T-helper 1 cell treated with Interleukin-12 subunit alpha and Interleukin-12 subunit beta and Interleukin-4 antibody, amounts not matched to agents 30 μg/mL and 1 μg/mL, for 36 hours (primary cell): Measurements from ENCODE around the gene TMEM200B.
"Not testable (repeated sequence)": the region's sequence is repeated elsewhere in the genome, so short reads cannot be mapped to it uniquely, and the experiment has no call there.

ENCODE experiments used
- H3K27ac Mint-ChIP-seq: one replicate; pipeline ENCODE4 v1.8.0; 2021; ENCODE audit warnings: mild to moderate bottlenecking, mixed read lengths
- H3K27me3 Mint-ChIP-seq: one replicate; pipeline ENCODE4 v1.8.0; 2021; ENCODE audit warnings: low read depth, mixed read lengths
- H3K36me3 Mint-ChIP-seq: one replicate; pipeline ENCODE4 v1.8.0; 2021; ENCODE audit warnings: low read depth, mixed read lengths
- H3K4me1 Mint-ChIP-seq: one replicate; pipeline ENCODE4 v1.8.0; 2021; ENCODE audit warnings: low read depth, mixed read lengths
- H3K4me3 Mint-ChIP-seq: one replicate; pipeline ENCODE4 v1.8.0; 2021; ENCODE audit warnings: mild to moderate bottlenecking, moderate library complexity, mixed read lengths
- H3K9me3 Mint-ChIP-seq: one replicate; pipeline ENCODE4 v1.8.0; 2021; ENCODE audit warnings: mixed read lengths

Gene TMEM200B

DNA sequence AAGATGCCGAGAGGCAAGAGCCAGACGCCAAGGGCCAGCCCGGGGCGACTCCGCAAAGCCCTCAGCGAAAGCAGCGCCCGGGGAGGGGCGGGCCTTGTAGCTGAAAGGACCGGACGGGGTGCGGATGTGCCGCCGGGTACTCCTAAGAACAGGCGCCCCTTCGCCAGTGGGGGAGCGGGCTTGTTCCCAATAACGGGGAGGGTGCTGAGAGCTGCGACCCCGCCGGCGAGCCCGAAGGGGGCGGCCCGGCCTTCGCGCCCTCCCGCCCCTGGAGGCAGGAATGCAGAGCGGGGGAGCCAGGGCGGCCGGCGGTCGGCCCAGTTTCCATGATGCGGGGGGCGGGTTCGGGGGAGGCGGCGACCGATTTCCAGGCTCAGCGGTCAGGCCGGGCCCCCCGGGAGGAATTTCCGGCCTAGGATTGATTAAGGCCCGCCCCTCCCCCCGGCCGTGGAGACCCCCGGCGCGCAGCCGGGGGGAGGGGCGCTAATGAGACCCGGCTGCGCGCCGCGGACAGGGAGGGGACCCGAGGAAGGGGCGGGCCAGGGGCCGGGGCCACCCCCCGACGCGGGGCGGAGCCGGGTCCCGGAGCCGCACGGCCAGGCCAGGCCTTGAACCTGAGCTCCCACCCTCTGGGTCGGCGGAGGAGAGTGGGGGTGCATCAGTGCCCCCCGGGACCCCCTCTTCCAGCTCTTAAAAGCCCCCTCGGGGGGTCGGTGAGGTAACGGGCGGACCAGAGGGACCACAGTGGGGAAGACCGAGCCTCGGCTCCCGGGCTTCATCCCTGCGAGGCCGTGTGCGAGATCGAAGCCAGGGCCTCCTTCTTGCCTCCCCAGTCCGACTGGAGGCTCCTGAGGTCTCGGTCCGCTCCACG, 898 bp upstream of the TMEM200B start:
- Mint-ChIP-seq H3K27ac (no peak overlapping the region), H3K9me3 (no peaks in the 10 kb centered on the region), H3K4me1 (peaks cover 6% of the 10 kb centered on the region), H3K27me3 (peaks cover 37% of the 10 kb centered on the region), H3K4me3 (peak overlapping the region; percentile 77), H3K36me3 (peaks cover 9% of the 10 kb centered on the region)

GRCh38 chr1:29123053-29123886, 433 bp downstream of the TMEM200B start:
- peaks cover 35% of the 10 kb centered on the region for H3K27me3 Mint-ChIP-seq
- peaks cover 17% of the 10 kb centered on the region for H3K36me3 Mint-ChIP-seq
- peaks cover 6% of the 10 kb centered on the region for H3K4me1 Mint-ChIP-seq
- no peaks in the 10 kb centered on the region for H3K9me3 Mint-ChIP-seq
- H3K4me3 Mint-ChIP-seq, result peak overlapping the region; percentile 57
- no peak overlapping the region for H3K27ac Mint-ChIP-seq

GRCh38 chr1:29122682-29123052, 1.0 kb downstream of the TMEM200B start:
- Mint-ChIP-seq H3K36me3 (peaks cover 17% of the 10 kb centered on the region), H3K4me3 (peak overlapping the region; percentile 14), H3K4me1 (peaks cover 6% of the 10 kb centered on the region), H3K9me3 (no peaks in the 10 kb centered on the region), H3K27ac (no peak overlapping the region), H3K27me3 (peaks cover 32% of the 10 kb centered on the region)

DNA sequence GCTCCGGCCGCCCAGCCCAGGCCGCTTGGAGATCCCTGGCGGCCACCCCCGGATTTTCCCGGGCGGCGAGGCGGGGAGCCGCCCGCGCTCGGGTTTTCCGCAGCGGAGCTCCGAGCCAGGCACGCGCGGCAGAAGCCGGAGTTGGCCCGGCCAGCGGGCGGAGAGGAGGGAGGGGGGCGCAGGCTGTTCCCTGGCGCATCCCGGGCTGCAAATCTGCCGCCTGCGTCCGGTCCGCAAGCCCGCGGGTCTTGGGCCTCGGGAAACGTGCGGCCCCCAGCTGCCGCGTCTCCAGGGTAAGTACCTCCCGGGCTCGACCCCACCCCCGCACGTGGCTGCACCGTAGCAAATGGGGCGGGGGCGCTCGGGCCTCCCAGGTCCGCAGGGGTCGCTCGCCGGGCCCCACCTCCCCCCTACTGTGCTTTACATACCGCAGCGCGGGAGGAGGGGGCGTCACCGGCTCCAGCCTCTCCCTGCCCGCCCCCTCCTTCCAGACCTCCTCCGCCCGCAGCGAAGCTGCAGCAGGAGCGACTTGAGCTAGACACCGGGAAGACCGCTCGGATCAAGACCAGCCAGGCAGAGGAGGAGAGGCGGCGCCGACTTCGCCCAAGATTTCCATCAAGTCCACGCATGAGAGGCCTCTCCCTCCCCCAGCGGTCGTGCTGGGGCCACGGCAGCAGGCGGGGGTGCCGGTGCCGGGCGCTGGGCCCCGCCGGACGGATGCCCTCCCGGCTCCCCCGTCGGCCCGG, 1.6 kb downstream of the TMEM200B start:
- peaks cover 6% of the 10 kb centered on the region for H3K4me1 Mint-ChIP-seq
- H3K27me3 Mint-ChIP-seq, result peaks cover 32% of the 10 kb centered on the region
- peaks cover 21% of the 10 kb centered on the region for H3K36me3 Mint-ChIP-seq

GRCh38 chr1:29121516-29121935, 2.2 kb downstream of the TMEM200B start:
- H3K4me1 Mint-ChIP-seq, result peaks cover 6% of the 10 kb centered on the region
- peaks cover 23% of the 10 kb centered on the region for H3K36me3 Mint-ChIP-seq
- H3K27ac Mint-ChIP-seq, result no peak overlapping the region
- H3K27me3 Mint-ChIP-seq, result peaks cover 32% of the 10 kb centered on the region
- H3K9me3 Mint-ChIP-seq, result no peaks in the 10 kb centered on the region
- no peak overlapping the region for H3K4me3 Mint-ChIP-seq

More for the DNA sequence above, 1.6 kb downstream of the TMEM200B start:
- Mint-ChIP-seq H3K9me3 (no peaks in the 10 kb centered on the region), H3K4me3 (no peak overlapping the region), H3K27ac (no peak overlapping the region)

DNA sequence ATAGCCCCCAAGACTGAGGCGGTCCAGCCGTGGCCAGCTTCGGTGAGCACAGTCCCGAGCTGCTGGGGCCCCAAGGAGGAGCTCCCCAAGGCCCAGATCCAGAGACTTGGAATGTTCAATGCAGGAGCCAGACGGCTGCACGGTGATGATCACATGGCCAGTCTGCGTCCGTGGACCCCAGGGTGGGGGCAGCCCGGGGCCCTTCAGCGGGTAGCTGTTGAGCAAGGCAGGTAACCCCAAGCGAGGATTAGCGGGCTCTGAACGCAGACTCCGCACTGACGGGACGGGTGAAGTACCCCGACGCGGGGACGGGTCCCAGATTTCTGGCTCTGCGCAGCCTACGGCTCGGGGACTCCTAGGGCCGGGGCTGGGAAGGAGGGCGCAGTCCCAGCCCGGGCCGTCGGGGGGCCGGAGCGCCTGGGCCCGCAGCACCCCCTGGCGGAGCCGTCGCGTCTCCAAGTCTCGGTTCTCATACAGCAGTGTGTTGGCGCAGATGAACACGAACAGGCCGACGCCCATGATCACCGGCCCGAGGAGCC, 2.7 kb downstream of the TMEM200B start:
- H3K4me3 Mint-ChIP-seq, result no peak overlapping the region
- H3K9me3 Mint-ChIP-seq, result no peaks in the 10 kb centered on the region
- H3K4me1 Mint-ChIP-seq, result peaks cover 6% of the 10 kb centered on the region
- H3K27ac Mint-ChIP-seq, result no peak overlapping the region
- H3K27me3 Mint-ChIP-seq, result peaks cover 29% of the 10 kb centered on the region
- H3K36me3 Mint-ChIP-seq, result peaks cover 23% of the 10 kb centered on the region

DNA sequence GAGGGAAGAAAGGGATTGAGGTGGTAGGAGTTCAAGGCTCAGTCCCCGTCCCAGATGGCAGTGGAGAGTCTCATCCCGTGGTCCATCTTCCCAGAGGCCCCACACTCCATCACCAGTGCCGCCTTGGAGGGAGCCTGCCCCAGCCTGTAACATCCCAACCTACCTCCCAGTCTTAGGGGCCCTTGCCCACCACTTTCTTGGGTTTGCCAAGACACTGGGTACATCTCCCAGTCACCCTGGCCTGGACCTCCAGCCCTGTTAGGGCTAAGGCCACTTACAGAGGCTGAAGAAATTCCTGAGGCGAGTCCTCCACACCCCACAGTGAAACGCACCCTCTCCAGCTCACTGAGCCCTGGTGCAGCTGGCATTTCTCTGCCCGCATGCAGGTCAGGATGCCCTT, 3.3 kb downstream of the TMEM200B start:
- H3K36me3 Mint-ChIP-seq, result peaks cover 20% of the 10 kb centered on the region
- peaks cover 23% of the 10 kb centered on the region for H3K27me3 Mint-ChIP-seq
- no peaks in the 10 kb centered on the region for H3K9me3 Mint-ChIP-seq
- H3K4me3 Mint-ChIP-seq, result no peak overlapping the region
- H3K4me1 Mint-ChIP-seq, result peaks cover 2% of the 10 kb centered on the region
- no peak overlapping the region for H3K27ac Mint-ChIP-seq

DNA sequence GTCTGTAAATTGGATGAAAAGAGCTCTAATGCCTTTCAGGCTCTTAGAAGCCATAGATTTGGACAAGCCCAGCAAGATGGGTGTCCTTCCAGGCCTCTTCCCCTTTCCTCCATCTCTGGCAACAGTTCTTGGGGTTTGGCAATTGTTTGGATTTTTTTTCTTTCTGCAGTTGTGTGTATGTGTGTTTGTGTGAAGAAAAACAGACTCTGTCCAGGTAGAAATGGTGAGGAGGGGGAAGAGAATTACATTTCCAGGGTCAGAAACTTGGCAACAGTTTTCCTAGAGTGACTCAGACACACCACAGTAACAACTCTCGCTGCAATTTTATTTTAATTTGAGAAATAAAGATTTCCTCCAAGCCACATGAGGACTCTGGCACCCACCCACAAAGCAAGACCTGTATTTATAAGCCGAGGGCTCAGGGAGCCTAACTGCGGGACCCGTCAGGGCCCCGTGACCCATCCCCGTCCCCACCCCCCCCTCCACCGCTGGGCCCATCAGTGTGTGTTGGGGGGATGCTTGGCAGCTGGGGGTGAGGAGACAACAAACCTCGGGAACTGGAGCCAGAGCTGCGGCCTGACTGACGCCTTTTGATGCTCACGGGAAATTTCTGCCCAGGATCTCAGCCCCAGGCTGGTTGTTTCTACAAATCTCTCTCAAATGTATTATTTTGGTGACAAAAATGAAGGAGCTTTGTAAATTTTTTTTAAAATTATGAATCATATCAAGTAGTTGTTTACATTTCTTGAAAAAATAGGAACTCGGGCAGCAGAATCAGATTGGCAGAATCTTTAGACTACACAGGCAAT, 4.4 kb downstream of the TMEM200B start:
- no peak overlapping the region for H3K27ac Mint-ChIP-seq
- H3K9me3 Mint-ChIP-seq, result no peaks in the 10 kb centered on the region
- peaks cover 20% of the 10 kb centered on the region for H3K27me3 Mint-ChIP-seq

DNA sequence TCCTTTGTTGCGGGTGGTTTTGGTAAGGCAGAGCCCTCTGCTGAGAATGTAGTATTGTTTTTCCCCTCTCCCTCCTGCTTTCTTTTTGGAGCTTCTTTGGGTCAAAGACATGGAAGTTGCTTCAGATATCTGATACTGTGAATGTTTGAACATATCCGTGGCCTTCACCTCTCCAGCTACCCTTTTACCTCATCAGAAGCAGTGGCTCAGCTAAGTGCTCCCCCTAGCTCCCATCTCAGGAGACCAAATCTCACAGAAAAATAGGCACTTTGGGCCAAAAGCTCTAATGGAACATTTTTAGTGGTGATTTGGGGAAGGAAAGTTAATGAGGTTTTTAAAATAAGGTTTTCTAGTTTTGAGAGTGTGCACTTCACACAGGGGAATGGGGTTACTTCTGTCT, 6.3 kb downstream of the TMEM200B start:
- H3K4me1 Mint-ChIP-seq, result no peaks in the 10 kb centered on the region
- H3K36me3 Mint-ChIP-seq, result peaks cover 30% of the 10 kb centered on the region
- H3K9me3 Mint-ChIP-seq, result no peaks in the 10 kb centered on the region
- peaks cover 14% of the 10 kb centered on the region for H3K27me3 Mint-ChIP-seq
- no peak overlapping the region for H3K27ac Mint-ChIP-seq
- H3K4me3 Mint-ChIP-seq, result no peak overlapping the region

More for the DNA sequence above, 4.4 kb downstream of the TMEM200B start:
- Mint-ChIP-seq H3K4me3 (no peak overlapping the region), H3K4me1 (no peaks in the 10 kb centered on the region), H3K36me3 (peaks cover 21% of the 10 kb centered on the region)

GRCh38 chr1:29114654-29115053, 9.0 kb downstream of the TMEM200B start:
- peaks cover under 1% of the 10 kb centered on the region for H3K27me3 Mint-ChIP-seq
- no peak overlapping the region for H3K27ac Mint-ChIP-seq
- no peaks in the 10 kb centered on the region for H3K9me3 Mint-ChIP-seq
- H3K4me3 Mint-ChIP-seq, result no peak overlapping the region
- H3K4me1 Mint-ChIP-seq, result no peaks in the 10 kb centered on the region
- peaks cover 35% of the 10 kb centered on the region for H3K36me3 Mint-ChIP-seq

GRCh38 chr1:29113413-29114117, 10.1 kb downstream of the TMEM200B start:
- peak overlapping the region; percentile 16 for H3K27ac Mint-ChIP-seq
- no peaks in the 10 kb centered on the region for H3K27me3 Mint-ChIP-seq
- peaks cover 31% of the 10 kb centered on the region for H3K36me3 Mint-ChIP-seq
- no peaks in the 10 kb centered on the region for H3K4me1 Mint-ChIP-seq
- H3K9me3 Mint-ChIP-seq, result no peaks in the 10 kb centered on the region
- no peak overlapping the region for H3K4me3 Mint-ChIP-seq

DNA sequence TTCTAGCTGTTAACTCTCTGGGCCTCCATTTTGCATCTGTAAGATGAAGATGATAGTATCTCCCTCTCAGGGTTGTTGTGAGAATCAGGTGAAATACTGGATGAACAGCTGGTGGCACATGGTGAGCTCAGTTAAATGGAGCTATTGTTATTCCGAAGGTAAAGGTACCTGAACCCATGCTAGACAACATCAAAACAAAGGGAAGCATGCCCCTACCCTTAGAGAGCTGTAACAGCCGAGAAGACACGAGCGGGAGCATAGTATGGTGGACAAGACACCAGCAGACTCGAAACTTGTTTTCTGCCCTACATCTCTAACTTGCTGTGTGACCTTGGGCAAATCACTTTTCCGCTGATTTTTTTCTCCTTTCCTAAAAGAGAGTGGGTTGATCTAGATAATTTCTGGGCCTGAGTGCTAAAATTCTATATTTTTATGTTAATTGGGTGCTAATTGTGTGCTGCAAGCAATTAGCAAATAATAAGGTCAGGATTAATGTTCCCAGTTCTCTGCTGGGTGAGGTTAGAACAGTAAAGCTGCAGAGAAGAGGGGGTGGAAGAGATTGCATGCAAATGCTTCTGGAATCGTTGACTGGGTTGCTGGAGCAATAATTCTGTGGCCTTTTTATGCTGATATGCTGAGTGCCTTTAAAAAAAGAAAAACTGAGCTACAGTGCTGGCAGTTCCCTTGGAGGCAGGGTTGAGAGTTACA, 10.8 kb downstream of the TMEM200B start:
- Mint-ChIP-seq H3K27ac (no peak overlapping the region), H3K36me3 (peaks cover 28% of the 10 kb centered on the region), H3K4me1 (no peaks in the 10 kb centered on the region), H3K9me3 (no peaks in the 10 kb centered on the region), H3K4me3 (no peak overlapping the region), H3K27me3 (no peaks in the 10 kb centered on the region)

- H3K36me3 Mint-ChIP-seq, result peaks cover 18% of the 10 kb centered on the region
- H3K9me3 Mint-ChIP-seq, H3K27me3 Mint-ChIP-seq, H3K27ac Mint-ChIP-seq, H3K4me3 Mint-ChIP-seq, H3K4me1 Mint-ChIP-seq: not testable (repeated sequence)
Measured at GRCh38 chr1:29108041-29108440, 15.7 kb downstream of the TMEM200B start.
